HAP-1 (cell line): ENCODE data around the gene EVL.
A peak's percentile ranks its signal among the peaks of the same experiment; 100 is the strongest.
"Not testable (repeated sequence)": the region's sequence is repeated elsewhere in the genome, so short reads cannot be mapped to it uniquely, and the experiment has no call there.

Experiments used
- DNase-seq, 2 experiments: peaks; one replicate each; pipeline ENCODE4 v3.0.0-alpha.2; 2016 to 2020; ENCODE audit warnings: low spot score in 2 of 2
- H3K27me3 ChIP-seq: fragments of 250-450 bp; sonication (Bioruptor Pico); 2 replicates; pipeline ENCODE4 v1.5.1; 2020; ENCODE audit warnings: low read depth, mild to moderate bottlenecking, moderate library complexity
- H3K36me3 ChIP-seq: fragments of 250-450 bp; sonication (Bioruptor Pico); replicated peaks from 2 replicates; pipeline ENCODE4 v1.5.1; 2020; ENCODE audit warnings: mild to moderate bottlenecking
- H3K4me1 ChIP-seq: fragments of 250-450 bp; sonication (Bioruptor Pico); 2 replicates; pipeline ENCODE4 v1.5.1; 2020; ENCODE audit warnings: mild to moderate bottlenecking
- H3K4me3 ChIP-seq: fragments of 250-450 bp; sonication (Bioruptor Pico); 2 replicates; pipeline ENCODE4 v1.5.1; 2020; ENCODE audit warnings: mild to moderate bottlenecking, moderate library complexity
- H3K9me3 ChIP-seq: fragments of 250-450 bp; sonication (Bioruptor Pico); 2 replicates; pipeline ENCODE4 v1.5.1; 2020; ENCODE audit warnings: mild to moderate bottlenecking, moderate library complexity
- in situ Hi-C: fragments of 300-500 bp; cut with MboI; formaldehyde crosslinking; loops from 3 replicates; pipeline ENCODE4 v1.14.3; 2020; ENCODE audit warnings: low sequenced_read_pairs, inconsistent platforms, mixed read lengths

EVL gene

DNA sequence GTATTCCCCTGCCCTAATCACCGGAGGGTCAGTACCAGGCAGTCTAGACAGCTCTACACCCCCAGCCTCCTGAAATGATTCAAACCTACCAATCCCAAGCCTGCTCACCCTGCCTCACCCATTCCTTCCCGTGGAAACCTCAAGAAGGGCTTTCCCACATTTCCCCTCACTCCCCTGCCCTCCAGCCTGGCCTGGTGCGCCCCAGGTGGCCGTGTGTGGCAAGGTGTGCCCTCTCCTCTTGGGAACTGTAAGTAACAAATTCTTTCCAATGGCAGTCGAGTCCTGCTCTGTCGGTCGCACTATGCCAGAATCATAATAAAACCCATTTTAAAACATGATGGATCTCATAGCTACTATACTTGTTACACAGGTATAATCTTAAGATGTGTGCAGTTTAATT lies 108.1 kb downstream of the EVL start:
- no peaks in the 10 kb centered on the region; the same call in 1 of the 2 replicates for H3K9me3 ChIP-seq
- H3K4me3 ChIP-seq = no peak overlapping the region
- in situ Hi-C loops = no loop called here
- no peak for DNase-seq
- H3K36me3 ChIP-seq = no peaks in the 10 kb centered on the region
- no peaks in the 10 kb centered on the region for H3K4me1 ChIP-seq
- no peaks in the 10 kb centered on the region for H3K27me3 ChIP-seq

DNA sequence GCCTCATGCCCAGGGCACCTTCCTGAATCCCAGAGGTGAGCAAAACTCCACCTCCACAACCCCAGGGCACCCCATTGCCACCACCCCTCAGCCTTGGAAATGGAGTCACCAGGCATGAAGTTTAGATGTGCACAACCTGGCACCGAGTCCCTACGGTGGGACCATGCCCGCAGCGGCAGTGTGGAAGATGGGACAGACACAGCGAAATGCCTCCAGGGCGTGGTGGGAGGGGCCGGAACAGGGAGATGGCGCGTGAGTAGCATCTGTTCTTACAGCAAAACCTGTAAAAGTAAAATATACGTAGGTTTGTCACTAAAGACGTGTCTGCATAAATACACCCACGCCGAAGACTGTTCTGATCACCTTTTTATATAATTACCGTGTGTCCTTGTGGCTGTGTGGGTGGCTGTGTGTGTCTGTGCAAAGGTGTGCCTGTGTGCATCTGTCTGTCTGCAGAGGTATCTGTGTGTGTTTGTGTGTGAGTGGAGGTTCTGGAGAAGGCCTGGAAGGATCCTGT lies 111.6 kb downstream of the EVL start:
- no peak overlapping the region for H3K4me3 ChIP-seq
- DNase-seq = no peak
- no peaks in the 10 kb centered on the region for H3K27me3 ChIP-seq
- H3K9me3 ChIP-seq = no peaks in the 10 kb centered on the region
- no peaks in the 10 kb centered on the region for H3K4me1 ChIP-seq
- no peaks in the 10 kb centered on the region for H3K36me3 ChIP-seq
- in situ Hi-C loops = no loop called here

DNA sequence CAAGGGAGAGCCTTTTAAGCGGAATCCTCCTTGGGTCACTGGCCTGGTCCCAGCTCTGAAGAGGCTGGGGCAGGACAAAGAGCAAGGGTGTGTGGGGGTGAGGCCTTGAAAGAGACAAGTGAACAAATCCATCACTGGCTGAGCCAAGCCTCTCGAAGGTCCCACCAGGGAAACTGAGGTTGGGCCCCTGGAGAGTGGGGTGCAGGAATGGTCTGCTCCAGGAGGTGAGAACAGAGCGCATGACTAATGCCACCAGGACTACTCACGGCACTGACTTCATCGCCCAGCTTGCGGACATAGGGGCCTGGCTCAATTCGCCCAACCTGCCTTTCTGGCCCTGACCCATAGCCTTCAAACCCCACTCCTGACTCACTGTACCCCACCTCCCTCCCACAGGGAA lies 113.5 kb downstream of the EVL start:
- DNase-seq = no peak
- H3K36me3 ChIP-seq = no peaks in the 10 kb centered on the region
- no peaks in the 10 kb centered on the region for H3K27me3 ChIP-seq
- in situ Hi-C loops = no loop called here
- H3K9me3 ChIP-seq = no peaks in the 10 kb centered on the region
- no peaks in the 10 kb centered on the region for H3K4me1 ChIP-seq
- H3K4me3 ChIP-seq = no peak overlapping the region

DNA sequence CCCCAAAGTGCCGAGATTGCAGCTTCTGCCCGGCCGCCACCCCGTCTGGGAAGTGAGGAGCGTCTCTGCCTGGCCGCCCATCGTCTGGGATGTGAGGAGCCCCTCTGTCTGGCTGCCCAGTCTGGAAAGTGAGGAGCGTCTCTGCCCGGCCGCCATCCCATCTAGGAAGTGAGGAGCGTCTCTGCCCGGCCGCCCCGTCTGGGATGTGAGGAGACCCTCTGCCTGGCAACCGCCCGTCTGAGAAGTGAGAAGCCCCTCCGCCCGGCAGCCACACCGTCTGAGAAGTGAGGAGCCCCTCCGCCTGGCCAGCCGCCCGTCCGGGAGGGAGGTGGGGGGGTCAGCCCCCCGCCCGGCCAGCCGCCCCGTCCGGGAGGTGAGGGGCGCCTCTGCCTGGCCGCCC lies 115.4 kb downstream of the EVL start:
- H3K4me3 ChIP-seq, H3K36me3 ChIP-seq, in situ Hi-C loops, H3K4me1 ChIP-seq, H3K27me3 ChIP-seq, H3K9me3 ChIP-seq, DNase-seq: not testable (repeated sequence)

DNA sequence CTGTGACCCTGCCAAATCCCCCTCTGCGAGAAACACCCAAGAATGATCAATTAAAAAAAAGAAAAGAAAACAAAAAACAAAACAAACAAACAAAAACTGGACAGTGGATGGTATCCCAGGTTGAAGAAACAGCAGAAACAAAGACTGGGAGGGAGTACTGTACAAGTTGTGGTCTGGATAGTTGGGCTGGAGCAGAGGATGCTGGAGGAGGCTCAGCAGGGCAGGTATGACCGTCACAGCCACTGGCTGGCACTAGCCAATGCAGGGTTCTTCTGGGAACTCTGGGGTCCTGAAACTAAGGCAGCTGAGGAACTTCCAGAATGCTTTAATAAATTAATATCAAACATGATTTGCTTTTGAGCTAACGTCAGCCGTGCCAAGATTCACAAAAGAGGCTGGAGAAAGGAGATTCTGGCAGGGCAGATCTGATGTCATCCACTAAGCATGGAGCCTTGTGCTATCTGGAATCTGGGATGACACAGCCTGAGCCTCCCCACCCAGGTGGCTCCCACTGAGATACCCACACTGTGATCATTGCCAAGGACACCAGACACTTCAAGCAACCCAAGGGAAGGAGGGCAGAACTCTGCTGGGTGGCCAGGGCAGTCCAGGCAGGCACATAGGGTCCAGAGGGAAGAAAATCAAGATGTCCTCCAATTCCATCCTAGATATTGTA lies 116.8 kb downstream of the EVL start:
- H3K36me3 ChIP-seq, H3K4me1 ChIP-seq, H3K4me3 ChIP-seq, in situ Hi-C loops, H3K27me3 ChIP-seq, H3K9me3 ChIP-seq, DNase-seq: not testable (repeated sequence)

DNA sequence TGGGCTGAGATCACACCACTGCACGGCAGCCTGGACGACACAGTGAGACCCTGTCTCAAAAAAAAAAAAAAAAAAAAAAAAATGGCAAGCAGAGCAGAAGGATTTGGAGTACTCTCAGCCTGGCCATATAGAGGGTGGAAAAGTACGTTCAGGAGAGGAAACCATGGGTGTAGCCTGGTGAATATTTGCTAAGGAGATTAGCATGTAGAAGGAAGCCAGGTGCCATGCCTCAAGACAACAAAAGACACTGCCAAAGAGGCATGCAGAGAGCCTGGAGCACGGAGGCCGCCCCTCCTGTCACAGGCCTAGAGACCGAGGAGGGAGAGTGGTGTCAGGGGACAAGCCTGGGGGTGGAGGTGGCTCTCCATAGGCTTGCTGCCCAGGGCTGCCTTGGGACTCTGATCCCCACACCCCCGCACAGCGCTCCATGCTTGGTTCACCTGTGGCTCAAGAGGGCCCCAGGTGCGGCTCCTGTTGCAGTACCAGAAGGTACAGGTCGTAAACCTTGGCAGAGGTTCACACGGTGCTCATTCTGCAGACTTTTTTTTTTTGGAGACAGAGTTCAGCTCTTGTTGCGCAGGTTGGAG lies 122.1 kb downstream of the EVL start:
- no peak for DNase-seq
- in situ Hi-C loops = no loop called here
- H3K36me3 ChIP-seq = no peaks in the 10 kb centered on the region
- no peaks in the 10 kb centered on the region for H3K27me3 ChIP-seq
- H3K4me3 ChIP-seq = no peak overlapping the region
- no peaks in the 10 kb centered on the region for H3K9me3 ChIP-seq
- H3K4me1 ChIP-seq = peaks cover 3% of the 10 kb centered on the region

DNA sequence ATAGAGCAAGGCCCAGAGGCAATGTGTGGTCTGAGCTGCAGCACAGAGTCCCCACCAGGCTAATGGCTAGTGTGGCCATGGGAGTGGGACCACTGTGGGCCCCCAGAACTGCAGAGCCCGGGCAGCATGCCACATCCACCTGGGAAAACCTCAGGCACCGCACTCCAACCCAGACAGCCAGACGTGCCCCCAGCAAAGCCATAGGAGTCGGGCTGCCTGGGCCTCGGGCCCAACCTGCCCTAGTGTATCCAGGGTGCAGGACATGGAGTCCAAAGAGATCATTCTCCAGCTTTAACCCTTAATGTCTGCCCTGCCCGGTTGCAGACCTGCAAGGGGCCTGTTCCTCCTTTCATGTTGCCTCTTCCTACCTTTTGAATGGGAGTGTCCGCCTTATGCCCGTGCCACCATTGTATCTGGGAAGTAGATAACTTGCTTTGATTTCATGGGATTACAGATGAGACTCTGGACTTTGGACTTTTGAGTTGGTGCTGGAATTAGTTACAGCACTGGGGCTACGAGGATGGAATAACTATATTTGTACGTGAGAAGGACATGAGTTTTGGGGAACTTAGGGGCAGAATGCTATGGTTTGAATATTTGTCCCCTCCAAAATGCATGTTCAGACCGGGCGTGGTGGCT lies 123.3 kb downstream of the EVL start:
- no peaks in the 10 kb centered on the region for H3K27me3 ChIP-seq
- H3K4me3 ChIP-seq = no peak overlapping the region
- H3K36me3 ChIP-seq = no peaks in the 10 kb centered on the region
- H3K4me1 ChIP-seq = peaks cover 11% of the 10 kb centered on the region
- DNase-seq = no peak
- in situ Hi-C loops = no loop called here
- H3K9me3 ChIP-seq = no peaks in the 10 kb centered on the region

DNA sequence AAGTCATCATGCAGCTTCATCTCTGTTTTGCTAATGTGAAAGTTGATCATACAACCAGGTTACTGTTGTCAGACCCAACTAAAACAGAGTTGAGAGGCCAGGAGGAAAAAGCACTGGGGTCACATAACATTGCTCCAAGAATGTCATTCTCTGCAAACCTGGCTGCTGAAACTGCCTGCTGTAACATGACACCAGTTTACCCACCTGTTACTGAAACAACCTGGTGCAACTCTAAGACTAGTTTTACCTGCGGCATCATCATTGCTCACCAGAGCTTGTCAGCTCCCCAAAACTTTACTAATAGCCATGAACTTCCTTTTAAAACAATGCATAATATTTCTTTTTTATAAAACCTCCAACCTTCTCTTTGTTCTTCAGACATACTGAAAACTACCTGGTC lies 124.9 kb downstream of the EVL start:
- no peak for DNase-seq
- H3K4me3 ChIP-seq = no peak overlapping the region
- in situ Hi-C loops = no loop called here
- H3K9me3 ChIP-seq = no peaks in the 10 kb centered on the region
- peaks cover 12% of the 10 kb centered on the region for H3K4me1 ChIP-seq
- no peaks in the 10 kb centered on the region for H3K36me3 ChIP-seq
- H3K27me3 ChIP-seq = no peaks in the 10 kb centered on the region

DNA sequence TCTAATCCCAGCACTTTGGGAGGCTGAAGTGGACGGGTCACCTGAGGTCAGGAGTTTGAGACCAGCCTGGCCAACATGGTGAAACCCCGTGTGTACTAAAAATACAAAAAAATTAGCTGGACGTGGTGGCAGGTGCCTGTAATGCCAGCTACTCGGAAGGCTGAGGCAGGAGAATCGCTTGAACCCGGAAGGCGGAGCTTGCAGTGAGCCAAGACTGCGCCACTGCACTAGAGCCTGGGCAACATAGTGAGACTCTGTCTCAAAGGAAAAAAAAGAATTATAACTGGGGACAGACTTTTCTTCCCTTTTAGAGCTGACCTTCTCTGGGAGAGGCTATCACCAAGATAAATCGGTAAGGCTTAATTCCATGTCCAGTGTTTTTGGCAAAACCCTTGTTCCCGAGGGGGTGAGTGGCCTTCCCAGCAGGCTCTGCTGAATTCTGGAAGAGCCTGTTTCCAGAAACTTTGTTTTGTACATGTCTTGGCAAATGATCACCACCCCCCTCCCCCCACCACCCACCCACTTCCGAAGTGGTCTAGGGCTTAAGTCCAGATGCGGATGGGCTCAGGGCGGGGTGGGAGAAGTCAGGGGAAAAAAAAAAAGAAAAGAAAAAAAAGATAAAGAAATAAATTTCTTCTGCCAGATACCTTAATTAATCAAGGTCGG lies 126.5 kb downstream of the EVL start:
- H3K9me3 ChIP-seq = no peaks in the 10 kb centered on the region
- H3K27me3 ChIP-seq = no peaks in the 10 kb centered on the region
- no peak overlapping the region for H3K4me3 ChIP-seq
- DNase-seq = no peak
- H3K36me3 ChIP-seq = no peaks in the 10 kb centered on the region
- H3K4me1 ChIP-seq = peaks cover 12% of the 10 kb centered on the region
- in situ Hi-C loops = no loop called here

DNA sequence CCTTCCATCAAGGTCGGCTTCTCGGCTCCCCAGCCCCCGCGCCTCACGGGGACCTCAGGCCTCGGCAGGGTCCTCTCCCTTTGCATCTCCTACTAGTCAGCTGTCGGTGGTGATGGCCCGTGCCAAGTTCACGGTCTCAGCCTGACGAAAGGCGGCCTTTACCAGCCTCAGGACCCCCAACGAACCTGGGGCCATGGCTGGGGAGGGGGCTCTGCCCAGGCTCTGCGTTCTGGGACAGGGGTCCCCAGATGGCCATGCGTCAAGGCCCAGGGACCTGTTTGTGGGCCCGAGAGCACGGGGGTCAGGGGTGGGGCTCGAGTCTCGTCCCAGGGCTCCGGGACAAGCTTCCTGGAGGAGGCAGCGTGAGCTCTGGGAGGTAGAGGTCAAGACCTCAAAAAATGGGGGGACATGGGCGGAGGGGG lies 127.0 kb downstream of the EVL start:
- Histone ChIP-seq H3K4me1 (peaks cover 12% of the 10 kb centered on the region), H3K9me3 (no peaks in the 10 kb centered on the region), H3K4me3 (peak overlapping the region; percentile 36), H3K36me3 (no peaks in the 10 kb centered on the region), H3K27me3 (no peaks in the 10 kb centered on the region)
- DNase-seq = peak in 1 of 2 experiments; percentile 35
- in situ Hi-C loops = no loop called here

DNA sequence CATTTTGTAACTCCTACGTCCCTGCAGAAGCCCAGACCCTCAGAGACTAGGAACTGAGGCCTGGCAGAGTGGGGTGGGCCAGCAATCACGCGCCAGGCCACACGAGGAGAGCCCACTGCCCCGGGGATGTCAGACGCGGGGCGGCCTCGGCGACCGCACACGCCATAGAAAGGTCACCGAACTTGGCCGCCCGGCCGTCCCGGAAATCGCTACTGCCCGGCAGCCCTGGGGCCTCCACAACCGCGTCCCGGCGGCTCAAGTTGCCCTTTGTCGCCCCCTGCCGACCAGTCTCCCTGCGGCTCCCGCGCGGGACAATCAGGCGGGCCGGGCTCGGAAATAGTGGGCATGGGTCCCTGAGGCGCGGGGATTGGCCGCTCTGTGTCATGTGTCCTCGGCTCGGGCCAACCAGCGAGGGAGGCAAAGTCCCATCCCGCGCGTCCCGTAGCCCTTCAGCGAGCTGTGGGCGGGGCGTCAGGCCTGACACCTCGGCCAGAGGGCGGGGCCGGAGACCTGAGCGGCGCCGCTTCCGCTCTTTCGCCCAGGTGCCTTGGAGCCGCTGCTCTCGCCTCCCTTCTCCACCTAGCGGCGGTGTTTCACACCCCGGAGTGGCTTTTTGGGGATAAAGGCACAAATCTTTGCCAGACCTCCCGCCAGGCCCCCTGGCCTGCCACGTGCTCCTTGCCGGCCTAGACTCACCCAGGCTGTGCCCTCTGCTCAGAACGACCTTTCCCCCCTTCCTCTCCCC lies 127.6 kb downstream of the EVL start:
- Histone ChIP-seq H3K9me3 (no peaks in the 10 kb centered on the region), H3K36me3 (no peaks in the 10 kb centered on the region), H3K27me3 (no peaks in the 10 kb centered on the region), H3K4me3 (peak overlapping the region; percentile 36), H3K4me1 (peaks cover 12% of the 10 kb centered on the region)
- in situ Hi-C loops = no loop called here
- DNase-seq = peak; percentile 97 to 100
